GM21737 (cell line): Measurements from ENCODE around the gene CCM2L.
"Not testable (repeated sequence)": the region's sequence is repeated elsewhere in the genome, so short reads cannot be mapped to it uniquely, and the experiment has no call there.

Experiments
- ATAC-seq: cut with Tn5 transposase; IDR thresholded peaks from one replicate; pipeline ENCODE4 v1.9.1; 2021; ENCODE audit warnings: mild to moderate bottlenecking, moderate library complexity; ENCODE audit not compliant: unreplicated experiment

Gene CCM2L

GRCh38 chr20:32027643-32028042 is 17.4 kb downstream of the CCM2L start:
- no peak for ATAC-seq

GRCh38 chr20:32028647-32029372 is 18.6 kb downstream of the CCM2L start:
- no peak for ATAC-seq

- ATAC-seq, result no peak
Observed at GRCh38 chr20:32029561-32029960, 19.3 kb downstream of the CCM2L start.

- ATAC-seq, result no peak
Observed at GRCh38 chr20:32031007-32031958, 21.0 kb downstream of the CCM2L start.

GRCh38 chr20:32033316-32033715 is 23.1 kb downstream of the CCM2L start:
- no peak for ATAC-seq

- not testable (repeated sequence) for ATAC-seq
Observed at GRCh38 chr20:32033721-32034120, 23.5 kb downstream of the CCM2L start.

GRCh38 chr20:32034581-32035425 is 24.6 kb downstream of the CCM2L start:
- no peak for ATAC-seq

GRCh38 chr20:32035426-32035779 is 25.2 kb downstream of the CCM2L start:
- no peak for ATAC-seq

GRCh38 chr20:32036252-32036651 is 26.0 kb downstream of the CCM2L start:
- no peak for ATAC-seq

GRCh38 chr20:32036716-32037485 is 26.7 kb downstream of the CCM2L start:
- ATAC-seq, result no peak

GRCh38 chr20:32037929-32038328 is 27.7 kb downstream of the CCM2L start:
- ATAC-seq, result no peak

- ATAC-seq, result peak; percentile 79
Observed at GRCh38 chr20:32040142-32040953, 30.1 kb downstream of the CCM2L start.

- no peak for ATAC-seq
Observed at GRCh38 chr20:32045999-32046398, 35.8 kb downstream of the CCM2L start.

GRCh38 chr20:32050324-32050841 is 40.1 kb downstream of the CCM2L start:
- ATAC-seq, result no peak

- no peak for ATAC-seq
Observed at GRCh38 chr20:32050851-32051556, 40.8 kb downstream of the CCM2L start.

GRCh38 chr20:32051720-32052089 is 41.5 kb downstream of the CCM2L start:
- no peak for ATAC-seq

- ATAC-seq, result no peak
Observed at GRCh38 chr20:32052090-32052777, 42.0 kb downstream of the CCM2L start, which contains the start of gene HCK. TSS of gene HCK (plus strand) at chr20:32052242.

GRCh38 chr20:32052778-32053362 is 42.6 kb downstream of the CCM2L start:
- ATAC-seq, result no peak
